Esophagus squamous epithelium (tissue), 4 donors: ENCODE results near the gene PCBD1.

Source experiments
- POLR2A ChIP-seq, 4 donors: fragments of 450-650 bp; IDR thresholded peaks; one replicate each; pipeline ENCODE4 v1.6.1; 2017; ENCODE audit warnings: antibody characterized with exemption in 4 of 4, mild to moderate bottlenecking in 4 of 4, moderate library complexity in 3 of 4
- TF ChIP-seq, protein P1 (sequence below), 6 experiments: fragments of 450-650 bp in 4 of 6; fragments of 200-600 bp in 2 of 6; sonication (generic) in 2 of 6; IDR thresholded peaks; one replicate each; pipeline ENCODE4 v1.5.1; 2016 to 2019; ENCODE audit warnings: antibody characterized with exemption in 6 of 6, mild to moderate bottlenecking in 4 of 6, moderate library complexity in 4 of 6

- TF ChIP-seq, protein P1, sequence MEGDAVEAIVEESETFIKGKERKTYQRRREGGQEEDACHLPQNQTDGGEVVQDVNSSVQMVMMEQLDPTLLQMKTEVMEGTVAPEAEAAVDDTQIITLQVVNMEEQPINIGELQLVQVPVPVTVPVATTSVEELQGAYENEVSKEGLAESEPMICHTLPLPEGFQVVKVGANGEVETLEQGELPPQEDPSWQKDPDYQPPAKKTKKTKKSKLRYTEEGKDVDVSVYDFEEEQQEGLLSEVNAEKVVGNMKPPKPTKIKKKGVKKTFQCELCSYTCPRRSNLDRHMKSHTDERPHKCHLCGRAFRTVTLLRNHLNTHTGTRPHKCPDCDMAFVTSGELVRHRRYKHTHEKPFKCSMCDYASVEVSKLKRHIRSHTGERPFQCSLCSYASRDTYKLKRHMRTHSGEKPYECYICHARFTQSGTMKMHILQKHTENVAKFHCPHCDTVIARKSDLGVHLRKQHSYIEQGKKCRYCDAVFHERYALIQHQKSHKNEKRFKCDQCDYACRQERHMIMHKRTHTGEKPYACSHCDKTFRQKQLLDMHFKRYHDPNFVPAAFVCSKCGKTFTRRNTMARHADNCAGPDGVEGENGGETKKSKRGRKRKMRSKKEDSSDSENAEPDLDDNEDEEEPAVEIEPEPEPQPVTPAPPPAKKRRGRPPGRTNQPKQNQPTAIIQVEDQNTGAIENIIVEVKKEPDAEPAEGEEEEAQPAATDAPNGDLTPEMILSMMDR (IDR thresholded peaks at IDR 0.05) = no peak
- no peak for TF ChIP-seq POLR2A (IDR thresholded peaks at IDR 0.05)
Measured at GRCh38 chr10:70921285-70921684, 32.9 kb upstream of the PCBD1 start.
